ENCODE results near the gene KCNG2.

The KCNG2 gene

DNA sequence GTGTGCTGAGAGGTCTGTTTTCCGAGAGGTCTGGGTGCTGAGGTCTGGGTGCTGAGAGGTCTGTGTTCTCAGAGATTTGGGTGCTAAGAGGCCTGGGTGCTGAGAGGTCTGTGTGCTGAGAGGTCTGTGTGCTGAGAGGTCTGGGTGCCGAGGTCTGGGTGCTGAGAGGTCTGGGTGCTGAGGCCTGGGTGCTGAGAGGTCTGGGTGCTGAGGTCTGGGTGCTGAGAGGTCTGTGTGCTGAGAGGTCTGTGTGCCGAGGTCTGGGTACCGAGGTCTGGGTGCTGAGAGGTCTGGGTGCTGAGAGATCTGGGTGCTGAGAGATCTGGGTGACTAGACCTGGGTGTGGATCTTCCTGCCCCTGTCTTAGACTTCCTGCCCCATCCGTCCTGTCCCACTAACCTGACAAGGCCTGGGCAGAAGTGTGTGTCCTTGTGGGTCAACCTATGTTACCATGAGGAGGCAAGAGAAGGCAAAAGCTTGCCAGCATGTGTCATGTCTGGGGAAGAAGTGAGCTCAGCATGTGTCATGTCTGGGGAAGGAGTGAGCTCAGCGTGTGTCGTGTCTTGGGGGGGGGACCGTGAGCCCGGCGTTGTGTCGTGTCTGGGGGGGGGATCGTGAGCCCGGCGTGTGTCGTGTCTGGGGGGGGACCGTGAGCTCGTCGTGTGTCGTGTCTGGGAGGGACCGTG, 69.3 kb downstream of the KCNG2 start:
- H2AFZ ChIP-seq (ENCODE audit: low read depth, low read length, severe bottlenecking): no peak overlapping the region
- H3K27ac ChIP-seq (ENCODE audit: low read depth, low read length): no peak overlapping the region
- no peaks in the 10 kb centered on the region for H3F3A ChIP-seq (ENCODE audit: insufficient read depth)
- no peaks in the 10 kb centered on the region for H3K79me2 ChIP-seq (ENCODE audit: insufficient read depth, low read length)
- H4K20me1 ChIP-seq (ENCODE audit: low read depth, low read length): no peaks in the 10 kb centered on the region
- no peaks in the 10 kb centered on the region for H3K9me2 ChIP-seq (replicated peaks; ENCODE audit: insufficient read depth, low read length)
- H3K4me3 ChIP-seq (ENCODE audit: insufficient read depth, low read length, poor library complexity, severe bottlenecking): no peak overlapping the region
- H3K4me2 ChIP-seq (ENCODE audit: low read depth, low read length, poor library complexity, severe bottlenecking): no peak overlapping the region
- no peaks in the 10 kb centered on the region for H3K27me3 ChIP-seq (ENCODE audit: low read length)
- H3K36me3 ChIP-seq (ENCODE audit: low read length): no peaks in the 10 kb centered on the region
- no peak for TF ChIP-seq CTCF (IDR thresholded peaks at IDR 0.05; ENCODE audit: insufficient read depth, low read length, poor library complexity, severe bottlenecking)
- TF ChIP-seq EZH2phosphoT487 (conservative IDR thresholded peaks at IDR 0.05; ENCODE audit: low read length): no peak
- no peak overlapping the region for H3K9ac ChIP-seq (ENCODE audit: low read length)
- H3K9me3 ChIP-seq (ENCODE audit: insufficient read depth, low read length): no peaks in the 10 kb centered on the region

GRCh38 chr18:79867666-79868065, 69.9 kb downstream of the KCNG2 start:
- H3K4me2 ChIP-seq (ENCODE audit: low read depth, low read length, poor library complexity, severe bottlenecking): no peak overlapping the region
- no peak overlapping the region for H2AFZ ChIP-seq (ENCODE audit: low read depth, low read length, severe bottlenecking)
- no peaks in the 10 kb centered on the region for H4K20me1 ChIP-seq (ENCODE audit: low read depth, low read length)
- no peaks in the 10 kb centered on the region for H3K9me2 ChIP-seq (replicated peaks; ENCODE audit: insufficient read depth, low read length)
- H3F3A ChIP-seq (ENCODE audit: insufficient read depth): no peaks in the 10 kb centered on the region
- H3K9ac ChIP-seq (ENCODE audit: low read length): no peak overlapping the region
- H3K36me3 ChIP-seq (ENCODE audit: low read length): no peaks in the 10 kb centered on the region
- TF ChIP-seq CTCF (IDR thresholded peaks at IDR 0.05; ENCODE audit: insufficient read depth, low read length, poor library complexity, severe bottlenecking) (no peak), EZH2phosphoT487 (conservative IDR thresholded peaks at IDR 0.05; ENCODE audit: low read length) (no peak)
- no peak overlapping the region for H3K4me3 ChIP-seq (ENCODE audit: insufficient read depth, low read length, poor library complexity, severe bottlenecking)
- no peaks in the 10 kb centered on the region for H3K27me3 ChIP-seq (ENCODE audit: low read length)
- H3K79me2 ChIP-seq (ENCODE audit: insufficient read depth, low read length): no peaks in the 10 kb centered on the region
- H3K27ac ChIP-seq (ENCODE audit: low read depth, low read length): no peak overlapping the region
- no peaks in the 10 kb centered on the region for H3K9me3 ChIP-seq (ENCODE audit: insufficient read depth, low read length)

- Histone ChIP-seq H3K9ac (ENCODE audit: low read length) (no peak overlapping the region), H3F3A (ENCODE audit: insufficient read depth) (no peaks in the 10 kb centered on the region), H3K4me2 (ENCODE audit: low read depth, low read length, poor library complexity, severe bottlenecking) (no peak overlapping the region), H3K27ac (ENCODE audit: low read depth, low read length) (no peak overlapping the region), H4K20me1 (ENCODE audit: low read depth, low read length) (no peaks in the 10 kb centered on the region), H3K27me3 (ENCODE audit: low read length) (no peaks in the 10 kb centered on the region), H3K9me2 (replicated peaks; ENCODE audit: insufficient read depth, low read length) (no peaks in the 10 kb centered on the region), H2AFZ (ENCODE audit: low read depth, low read length, severe bottlenecking) (no peak overlapping the region), H3K9me3 (ENCODE audit: insufficient read depth, low read length) (no peaks in the 10 kb centered on the region), H3K4me3 (ENCODE audit: insufficient read depth, low read length, poor library complexity, severe bottlenecking) (no peak overlapping the region), H3K79me2 (ENCODE audit: insufficient read depth, low read length) (no peaks in the 10 kb centered on the region), H3K36me3 (ENCODE audit: low read length) (no peaks in the 10 kb centered on the region)
- no peak for TF ChIP-seq EZH2phosphoT487 (conservative IDR thresholded peaks at IDR 0.05; ENCODE audit: low read length)
These were observed 70.5 kb downstream of the KCNG2 start for GRCh38 chr18:79868168-79868784.

Data from SU-DHL-6 (cell line).